Mucosa of gallbladder (tissue), 1 donor: ENCODE results near the gene EZR. TPM values are rescaled to one million over a fixed set of nuclear protein-coding genes. Genes with fewer than 3 reads are reported as not detected.

ENCODE experiments used
- DNase-seq: peaks from one replicate; pipeline ENCODE4 v3.0.0-alpha.2; 2020; ENCODE audit warnings: low spot score
- total RNA-seq: library from RNA; stranded (reverse); gene quantifications from one replicate; pipeline ENCODE4 v1.2.1, GENCODE V29; 2021
- donor health status: DM: no; HTN: no; CAD: no.

The EZR gene
- total RNA-seq, result 297 TPM

DNA sequence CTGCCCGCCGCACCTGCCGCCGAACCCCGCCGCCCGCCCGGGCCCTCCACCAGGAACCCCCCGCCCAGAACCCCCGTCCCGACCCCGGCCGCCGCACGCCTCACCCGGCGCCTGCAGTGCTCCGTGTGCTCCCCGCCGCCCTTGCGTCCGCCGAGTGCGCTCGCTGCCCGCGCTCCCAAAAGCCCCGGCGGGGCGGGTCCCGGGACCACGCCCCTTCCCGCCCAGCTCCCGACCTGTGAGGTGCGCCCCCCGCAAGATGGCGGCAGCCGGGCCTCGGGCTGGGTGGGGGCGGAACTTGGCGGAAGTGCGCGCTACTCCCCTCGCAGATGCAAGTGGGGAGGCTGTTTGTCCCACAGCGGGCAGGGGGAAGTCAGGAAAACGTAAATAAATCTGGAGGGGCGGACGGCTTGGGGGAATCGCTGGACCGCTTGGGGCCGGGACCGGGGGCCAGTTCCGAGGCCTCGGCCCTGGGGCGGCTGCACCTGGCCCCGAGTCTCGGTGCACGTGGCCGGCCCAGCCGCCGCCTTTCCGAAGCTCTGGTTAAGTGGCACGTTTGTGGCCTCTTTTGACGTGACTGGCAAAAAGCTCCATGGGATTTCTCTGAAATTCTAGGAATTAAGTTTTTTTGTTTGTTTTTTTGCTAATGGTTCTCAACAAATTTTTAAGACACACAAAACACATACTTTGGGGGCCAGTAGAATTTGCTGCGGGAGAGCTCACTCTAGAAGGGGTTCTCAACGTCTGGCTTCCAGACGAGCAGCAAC lies at the start of gene EZR:
Gene EZR, minus strand, starts transcription at position 156 of the 764 bp plus-strand sequence. CDS start 1,275 bp downstream, outside the sequence.
- DNase-seq, result peak; percentile 70

DNA sequence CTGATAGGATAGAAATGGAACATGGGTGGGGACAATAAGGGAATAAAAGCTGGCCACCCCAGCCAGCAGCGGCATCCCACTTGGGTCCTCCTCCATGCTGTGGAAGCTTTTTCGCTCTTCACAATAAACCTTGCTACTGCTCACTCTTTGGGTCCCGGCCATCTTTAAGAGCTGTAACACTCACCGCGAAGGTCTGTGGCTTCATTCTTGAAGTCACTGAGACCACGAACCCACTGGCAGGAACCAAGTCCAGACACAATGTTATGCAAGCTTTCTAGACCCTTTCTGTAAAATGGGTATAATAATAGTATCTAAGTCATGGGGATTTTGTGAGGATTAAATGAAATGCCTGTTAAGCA lies 48.9 kb upstream of the EZR start:
- no peak for DNase-seq

DNA sequence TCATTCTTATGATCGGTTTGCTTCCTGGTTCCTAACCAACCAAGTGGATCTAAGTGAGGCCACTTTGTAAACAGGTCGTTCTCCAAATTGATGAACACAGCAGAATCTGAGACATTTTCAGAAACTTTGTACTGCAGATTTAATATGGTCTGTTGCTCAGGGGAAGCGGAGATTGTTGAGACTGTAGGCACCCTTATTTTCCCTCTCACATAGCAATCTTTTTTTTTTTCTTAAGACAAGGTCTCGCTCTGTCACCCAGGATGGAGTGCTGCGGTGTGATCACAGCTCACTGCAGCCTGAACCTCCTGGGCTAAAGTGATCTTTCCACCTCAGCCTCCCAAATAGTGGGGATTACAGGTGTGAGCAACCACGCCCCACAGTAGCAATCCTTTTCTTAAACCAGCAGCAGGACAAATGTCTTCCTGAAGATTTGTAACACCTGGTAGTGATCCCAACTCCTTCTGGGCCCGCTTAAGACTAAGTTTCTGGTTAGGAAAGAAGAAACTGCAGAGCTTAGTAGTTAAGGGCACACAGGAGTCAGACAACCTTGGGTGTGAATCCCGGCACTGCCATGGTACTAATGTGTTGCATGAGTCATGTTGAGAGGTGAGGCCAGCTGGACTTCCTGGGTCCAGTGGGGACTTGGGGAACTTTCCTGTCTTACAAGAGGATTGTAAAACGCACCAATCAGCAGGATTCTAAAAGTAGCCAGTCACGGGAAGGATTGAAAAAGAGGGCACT lies 48.4 kb upstream of the EZR start:
- no peak for DNase-seq

DNA sequence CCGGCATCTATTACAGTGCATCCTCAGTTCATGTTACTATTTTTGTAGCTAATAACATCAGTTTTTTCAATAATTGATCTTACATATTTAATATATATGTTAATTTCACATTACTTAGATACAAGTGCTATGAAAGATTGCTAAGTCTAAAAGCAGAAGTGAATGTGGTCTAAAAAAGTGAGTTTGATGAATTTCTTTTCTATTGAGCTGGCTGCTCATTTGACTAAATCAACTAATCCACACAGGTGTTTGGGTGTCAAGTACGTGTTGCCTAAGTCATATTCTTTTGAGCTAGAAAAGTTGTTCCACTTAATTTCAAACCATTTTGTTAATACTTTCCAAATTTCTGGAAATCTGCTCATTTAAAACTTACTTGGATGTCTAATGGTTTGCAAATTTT lies 46.6 kb upstream of the EZR start:
- DNase-seq, result no peak

DNA sequence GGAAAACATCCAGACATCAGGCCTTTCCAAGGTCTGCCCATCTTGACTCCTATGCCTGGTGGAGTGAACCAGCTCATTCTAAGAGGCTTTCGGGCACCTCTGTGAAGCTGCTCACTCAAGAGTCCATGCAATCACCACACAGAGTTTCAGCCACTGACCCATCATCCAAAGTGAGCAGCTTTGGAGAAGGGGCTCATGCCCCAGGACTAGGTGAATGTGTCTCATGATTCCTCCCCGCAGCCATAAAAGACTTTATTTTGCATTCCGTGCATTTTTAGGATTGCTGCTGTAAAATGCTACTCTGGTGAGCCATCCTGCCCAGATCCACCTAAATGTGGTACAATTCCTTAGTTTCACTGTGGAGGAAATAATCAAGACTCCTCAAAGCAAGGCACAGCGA lies 44.5 kb upstream of the EZR start:
- DNase-seq, result no peak

DNA sequence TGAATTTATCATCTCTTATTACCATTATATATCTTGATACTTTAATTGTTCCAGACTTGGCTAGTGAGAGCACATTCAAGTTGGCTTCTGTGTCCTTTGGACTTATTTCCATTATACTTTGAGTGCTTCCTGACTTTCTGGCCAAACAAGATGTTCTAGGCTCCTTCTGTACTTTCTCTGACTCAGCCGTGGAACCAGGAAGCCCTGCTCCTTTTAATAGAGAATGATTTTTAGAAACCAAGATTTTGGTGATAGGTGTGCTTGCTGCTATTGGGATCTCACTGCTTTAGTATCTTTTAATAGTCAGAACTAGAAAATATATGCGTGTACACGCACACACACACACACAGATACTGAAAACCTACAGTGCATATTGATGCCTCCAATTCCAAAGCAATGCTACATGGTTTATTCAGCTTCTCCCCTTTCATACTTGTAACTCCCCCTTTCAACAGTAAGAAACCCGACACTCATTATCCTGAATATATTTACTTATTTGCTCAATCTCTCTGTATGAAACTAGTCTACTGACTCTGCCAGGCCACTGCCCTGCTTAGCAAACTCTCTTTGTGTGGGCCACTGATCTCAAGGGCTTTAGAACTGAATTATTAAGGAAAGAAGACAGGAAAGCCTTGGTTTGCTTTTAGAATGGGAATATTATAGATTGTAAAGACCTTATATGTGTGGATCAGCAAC lies 42.7 kb upstream of the EZR start:
- no peak for DNase-seq

DNA sequence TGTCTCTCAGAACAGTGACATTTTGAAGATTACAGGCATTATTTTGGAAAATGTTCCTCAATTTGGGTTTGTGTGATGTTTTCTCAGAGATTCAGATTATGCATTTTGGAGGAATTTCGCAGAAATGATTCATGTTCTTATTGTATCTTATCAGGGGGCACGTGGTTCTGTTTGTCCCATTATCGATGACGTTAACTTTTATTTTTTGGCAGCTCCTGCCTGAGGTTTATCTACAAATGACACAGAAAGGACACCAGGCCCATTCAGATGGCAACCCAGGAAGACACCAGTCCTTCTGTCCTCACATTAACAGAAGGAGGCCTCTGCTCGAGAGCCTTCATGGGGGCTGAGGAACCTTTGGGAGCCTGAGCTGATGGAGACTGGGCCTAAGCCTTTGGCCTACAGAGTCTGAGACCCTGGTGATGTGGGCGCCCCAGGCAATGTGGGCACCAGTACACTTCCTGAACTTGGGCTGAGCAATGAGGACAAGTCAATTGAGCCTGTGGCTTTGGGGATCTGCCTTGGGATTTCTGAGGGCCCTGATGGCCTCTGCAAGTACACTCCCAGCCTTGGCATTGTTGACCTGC lies 41.2 kb upstream of the EZR start:
- no peak for DNase-seq

DNA sequence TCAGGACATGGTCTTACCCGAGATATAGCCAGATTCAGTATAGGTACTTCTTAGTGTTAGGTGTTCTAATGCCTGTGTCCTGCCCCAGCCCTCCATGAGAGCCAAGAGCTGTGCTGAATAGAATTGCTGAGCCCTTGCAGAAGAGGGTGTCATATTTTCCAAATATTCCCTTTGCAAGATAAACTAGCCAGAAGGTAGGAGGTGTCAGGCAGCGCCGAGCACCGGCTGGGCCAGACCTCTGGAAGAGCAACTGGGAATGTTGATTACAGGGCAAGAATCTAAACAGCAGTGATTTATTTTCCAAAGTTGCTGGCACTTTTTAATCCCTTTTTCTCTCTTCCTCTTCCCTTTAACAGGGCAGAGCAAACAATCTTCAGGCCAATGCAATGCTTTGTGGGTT lies 37.1 kb upstream of the EZR start:
- DNase-seq, result no peak

DNA sequence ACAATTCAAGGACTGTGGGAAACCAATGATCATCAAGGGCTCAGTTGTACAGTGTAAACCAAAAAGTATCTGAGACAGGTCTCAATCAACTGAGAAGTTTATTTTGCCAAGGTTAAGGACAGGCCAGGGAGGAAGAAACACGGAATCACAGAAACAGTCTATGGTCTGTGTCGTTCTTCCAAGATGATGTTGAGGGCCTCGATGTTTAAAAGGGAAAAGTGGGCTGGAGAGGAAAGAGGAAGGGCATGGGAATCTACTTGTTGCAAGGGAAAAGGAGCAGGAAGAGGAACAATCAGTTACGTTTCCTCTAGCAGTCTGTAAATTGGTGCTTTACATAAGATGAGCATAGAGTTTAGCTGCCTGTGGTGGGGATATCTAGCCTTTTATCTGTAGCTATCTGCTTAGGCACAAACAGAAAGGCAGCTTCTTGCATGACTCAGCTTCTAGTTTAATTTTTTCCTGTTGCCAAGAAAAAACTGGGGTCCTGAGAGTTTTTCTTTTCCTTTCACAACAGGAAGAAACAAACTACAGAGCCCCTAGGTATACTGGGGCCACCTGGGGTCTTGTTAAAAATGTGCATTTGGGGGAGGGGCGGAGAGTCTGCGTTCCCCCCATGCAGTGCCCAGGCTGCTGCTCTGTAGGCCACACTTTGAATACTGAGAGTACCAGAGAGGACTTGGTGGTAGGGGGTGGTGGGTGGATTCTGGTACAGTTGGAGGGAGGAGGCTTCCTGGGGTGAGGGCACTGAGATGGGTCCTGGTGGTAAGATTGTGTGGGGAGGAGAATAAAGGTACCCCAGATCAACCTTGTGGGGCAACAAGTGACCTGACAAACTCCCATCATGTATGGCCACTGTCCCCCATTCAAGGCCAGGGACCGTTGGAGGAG lies 35.3 kb upstream of the EZR start:
- DNase-seq, result no peak

DNA sequence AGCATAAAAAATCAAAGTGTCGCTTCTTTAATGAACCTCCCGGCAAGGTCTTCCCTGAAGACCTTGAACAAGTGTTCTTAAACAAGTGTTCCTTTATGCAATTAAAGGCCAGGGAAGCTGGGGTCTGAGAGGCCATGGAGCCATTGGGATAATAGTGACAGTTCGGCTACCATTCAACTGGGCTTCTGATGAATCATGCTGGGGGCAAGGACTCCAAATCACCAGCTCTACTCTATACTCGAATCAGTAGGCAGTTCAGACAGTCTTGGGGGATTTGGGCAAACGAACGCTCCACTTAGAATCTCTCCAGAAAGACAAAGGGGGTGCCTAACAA lies 34.7 kb upstream of the EZR start:
- DNase-seq, result no peak

DNA sequence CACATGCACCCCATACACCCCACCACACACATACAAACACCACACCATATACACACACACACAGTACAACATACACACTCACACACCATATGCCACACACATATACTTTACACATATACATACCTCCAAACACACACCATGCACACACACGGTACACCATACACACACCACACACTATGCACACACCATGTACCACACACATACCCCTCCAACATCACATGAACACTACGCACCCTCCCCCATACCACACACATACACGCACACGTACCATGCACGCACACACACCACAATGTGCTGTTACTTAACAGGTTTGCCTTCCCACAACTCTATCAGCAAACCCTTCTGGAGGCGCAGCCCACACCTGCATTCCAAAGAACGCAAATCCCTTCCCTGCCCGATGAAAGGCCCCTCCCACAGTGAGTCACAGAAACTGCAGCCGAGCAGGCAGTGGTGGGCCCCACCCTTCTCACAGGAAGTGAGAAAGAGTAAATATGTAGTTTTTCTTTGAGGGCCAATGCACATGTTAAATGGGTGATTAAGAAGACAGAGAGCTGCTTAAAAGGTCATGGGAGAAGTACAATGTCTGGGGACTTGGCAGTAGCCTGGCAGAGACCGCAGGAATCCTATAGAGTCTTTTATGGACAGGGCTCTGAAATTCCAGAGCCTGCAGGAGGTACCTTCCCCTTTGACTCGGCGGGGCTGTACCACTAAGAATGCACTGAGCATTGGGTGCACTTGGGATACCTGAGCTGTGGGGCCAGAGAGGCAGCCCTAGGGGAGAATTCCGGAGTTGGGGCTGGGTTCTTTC lies 34.1 kb upstream of the EZR start:
- peak; percentile 89 for DNase-seq

DNA sequence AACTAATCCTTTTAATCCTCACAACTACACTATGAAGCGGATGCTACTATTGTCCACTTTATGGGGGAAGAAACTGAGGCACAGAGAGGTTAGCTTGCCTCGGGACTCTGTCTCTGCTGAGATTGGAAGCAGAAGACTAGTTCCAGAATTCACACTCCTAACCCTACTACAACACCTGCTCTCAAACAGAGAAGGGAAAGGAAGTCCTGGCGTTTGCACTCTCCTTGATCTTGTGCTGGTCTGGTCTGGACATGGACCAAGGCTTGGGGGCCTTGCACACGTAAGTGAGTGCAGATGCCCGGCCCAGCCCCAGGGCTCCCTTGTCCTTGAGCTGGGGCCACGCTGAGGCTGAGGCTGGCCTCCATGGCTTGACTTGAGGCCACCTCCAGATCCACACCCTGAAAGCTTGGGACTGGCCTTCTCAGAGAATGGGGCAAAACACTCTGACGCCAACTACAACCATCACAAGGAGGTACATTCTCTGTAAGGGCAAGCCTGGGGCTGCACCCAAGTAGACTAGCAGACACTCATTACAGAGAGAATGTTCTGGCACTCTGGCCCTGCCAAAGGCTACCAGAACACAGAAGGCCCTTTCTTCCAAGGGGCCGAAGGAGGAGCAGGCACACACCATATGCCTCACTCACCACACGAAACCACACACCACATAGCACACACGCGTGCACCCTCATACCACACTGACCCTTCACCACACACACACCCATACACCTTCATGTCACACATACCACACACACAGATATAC lies 33.3 kb upstream of the EZR start:
- no peak for DNase-seq

DNA sequence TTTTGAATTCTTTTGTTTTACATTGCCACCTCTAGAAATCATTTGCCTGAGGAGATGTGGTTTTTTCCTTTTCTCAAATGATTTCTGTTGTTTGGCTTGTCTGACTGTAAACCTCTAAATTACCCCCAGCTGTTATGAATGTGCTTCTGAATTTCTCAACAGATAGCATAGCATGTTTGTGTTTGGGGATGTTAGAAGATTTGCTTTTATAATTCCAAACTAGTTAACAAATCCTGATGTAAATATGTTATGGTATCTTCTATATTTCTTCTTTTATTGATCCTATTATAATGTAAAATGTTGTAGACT lies 31.6 kb upstream of the EZR start:
- DNase-seq, result no peak

DNA sequence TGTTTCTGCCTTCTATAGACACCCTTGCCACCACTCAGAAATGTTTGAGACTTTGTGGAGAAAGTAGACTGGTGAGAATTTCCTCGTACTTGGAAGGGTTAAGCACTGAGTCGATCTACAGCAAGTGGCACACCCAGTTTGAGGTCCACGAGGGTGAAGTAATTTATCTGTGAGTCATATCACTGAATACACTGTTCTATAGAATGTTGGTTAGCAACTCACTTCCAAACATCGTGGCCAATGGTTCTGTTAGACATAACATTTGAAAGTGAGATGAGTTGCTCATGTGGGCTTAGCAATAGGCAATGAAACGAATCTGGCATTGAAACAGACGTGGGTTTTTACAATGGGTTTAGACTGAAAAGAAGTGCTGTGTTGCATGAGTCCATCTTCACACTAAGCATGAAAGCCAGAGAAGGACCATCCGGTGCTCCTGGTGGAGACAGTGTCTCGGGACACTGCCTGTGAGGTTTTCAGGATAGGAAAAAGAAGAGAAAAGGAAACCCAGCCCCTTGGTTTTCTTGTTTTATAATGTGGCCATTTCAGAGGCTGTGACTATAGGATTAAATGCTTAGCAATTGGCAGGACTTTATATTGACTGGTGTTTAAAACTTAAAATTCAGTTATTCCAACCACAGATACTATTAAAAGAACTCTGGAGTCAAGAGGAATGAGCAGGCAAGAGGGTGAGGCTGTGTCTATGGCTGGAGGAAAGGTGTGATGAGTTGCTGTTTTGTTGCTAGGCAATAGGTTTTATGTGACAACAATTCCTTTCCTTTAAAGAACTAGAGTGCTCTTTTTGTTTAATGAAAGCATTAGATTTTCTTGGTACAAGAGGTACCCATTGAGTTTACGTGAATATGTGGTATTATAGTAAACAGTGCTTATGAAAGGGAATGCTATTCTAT lies 31.0 kb upstream of the EZR start:
- peak; percentile 57 for DNase-seq

DNA sequence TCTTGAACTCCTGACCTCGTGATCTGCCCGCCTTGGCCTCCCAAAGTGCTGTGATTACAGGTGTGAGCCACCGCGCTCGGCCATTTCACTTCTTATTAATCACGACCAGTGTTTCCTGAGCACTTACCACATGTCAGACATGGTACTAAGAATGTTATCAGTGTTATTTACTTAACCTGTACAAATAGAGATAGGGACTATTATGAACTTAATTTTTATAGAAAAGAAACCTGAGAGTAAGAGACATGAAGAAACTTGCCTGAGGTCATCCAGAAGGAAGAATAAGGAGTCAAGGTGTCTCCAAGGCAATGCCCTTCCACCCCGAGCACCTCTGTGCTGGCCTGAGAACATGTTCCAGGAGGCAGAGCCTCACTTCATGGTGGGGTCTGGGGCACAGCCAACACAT lies 29.3 kb upstream of the EZR start:
- no peak for DNase-seq

DNA sequence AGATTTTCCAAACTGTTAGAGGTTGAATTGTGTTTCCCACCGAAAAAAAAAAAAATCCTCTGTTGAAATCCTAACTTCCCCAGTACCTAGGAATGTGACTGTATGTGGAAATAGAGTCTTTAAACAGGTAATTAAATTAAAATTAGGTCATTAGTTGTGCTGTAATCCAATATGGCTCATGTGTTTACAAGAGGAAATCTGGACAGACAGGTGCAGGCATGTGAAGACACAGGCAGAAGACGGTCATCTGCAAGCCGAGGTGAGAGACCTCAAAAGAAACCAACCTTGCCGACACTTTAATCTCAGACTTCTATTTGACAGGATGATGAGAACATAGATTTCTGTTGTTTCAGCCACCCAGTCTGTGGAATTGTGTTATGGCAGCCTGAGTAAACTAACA lies 28.6 kb upstream of the EZR start:
- no peak for DNase-seq

DNA sequence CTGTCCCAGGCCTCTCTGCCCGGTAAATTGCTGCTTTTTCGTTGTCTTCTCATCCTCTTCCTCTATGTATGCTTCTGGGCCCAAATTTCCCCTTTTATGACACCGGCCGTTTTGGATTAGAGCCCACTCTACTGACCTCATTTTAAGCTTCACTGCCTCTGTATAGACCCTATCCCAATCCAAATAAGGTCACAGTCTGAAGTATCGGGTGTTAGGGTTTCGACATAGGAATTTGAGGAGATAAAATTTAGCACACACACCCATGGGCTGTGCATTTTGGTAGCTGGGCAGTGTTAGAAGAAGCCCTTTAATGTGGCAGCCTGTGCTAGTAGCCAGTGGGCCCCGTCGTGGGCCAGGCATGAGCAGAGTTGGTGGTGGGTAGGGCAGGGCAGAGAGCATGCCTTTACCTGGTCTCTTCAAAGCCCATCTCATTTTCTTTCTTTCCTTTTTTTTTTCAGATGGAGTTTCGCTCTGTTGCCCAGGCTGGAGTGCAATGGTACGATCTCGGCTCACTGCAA lies 27.9 kb upstream of the EZR start:
- no peak for DNase-seq

DNA sequence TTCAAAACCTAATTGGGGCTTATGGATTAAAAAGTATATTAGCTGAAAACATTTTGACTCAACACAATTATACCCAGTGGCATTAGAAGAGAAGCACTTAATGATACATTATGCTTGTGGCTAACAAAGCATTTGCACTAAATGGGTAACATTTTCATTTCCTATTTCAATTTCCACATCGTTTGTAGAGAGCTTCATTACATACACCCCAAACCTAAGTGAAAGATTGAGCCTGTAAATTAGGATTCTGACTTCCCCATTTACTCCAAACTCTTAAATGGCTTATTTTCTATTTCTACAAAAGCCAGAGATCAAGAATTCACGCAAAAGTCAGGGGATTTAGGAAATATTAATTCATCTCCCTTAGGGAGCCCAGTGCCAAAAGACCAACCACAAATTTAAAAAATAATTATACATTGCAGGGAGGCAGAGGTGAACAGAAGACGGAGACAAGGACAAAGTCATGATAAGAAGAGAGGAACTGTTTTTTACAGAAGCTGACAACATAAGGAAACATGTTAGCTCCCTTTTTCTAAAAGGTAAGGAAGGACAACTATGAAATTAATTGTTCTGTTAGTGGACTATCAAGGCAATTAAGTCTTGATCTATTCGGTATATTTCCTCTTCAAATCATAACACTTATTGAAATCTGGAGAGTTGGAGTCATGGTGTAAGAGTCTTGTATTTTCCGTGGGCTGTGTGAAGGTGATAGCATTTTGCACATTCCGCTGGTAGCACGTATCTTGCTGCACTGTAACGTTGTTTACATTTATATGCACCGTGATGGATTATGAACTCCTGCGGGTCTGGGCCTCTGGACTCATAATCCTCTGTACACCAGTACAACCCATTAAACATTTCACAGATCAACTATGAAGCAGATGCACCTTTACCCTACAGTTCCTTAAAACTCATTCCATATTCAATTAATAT lies 24.8 kb upstream of the EZR start:
- no peak for DNase-seq
